Omental fat pad (tissue), 4 donors: ENCODE data around the gene LDLRAD3. TPM values are rescaled to one million over a fixed set of nuclear protein-coding genes. Genes with fewer than 3 reads are reported as not detected.

Experiments
- ATAC-seq: fragments of 150-250 bp; one replicate; pipeline ENCODE4 v1.9.1; 2016; ENCODE audit warnings: mild to moderate bottlenecking, moderate library complexity; ENCODE audit not compliant: low FRiP score
- DNase-seq: peaks from one replicate; pipeline ENCODE4 v3.0.0-alpha.2; 2019; ENCODE audit warnings: low spot score
- total RNA-seq, 4 donors: library from RNA; depleted of rRNA; stranded (reverse); fragments of >200 nt; gene quantifications; one replicate each; pipeline ENCODE4 v1.1.0, GENCODE V29; 2016
- TF ChIP-seq, protein P1 (sequence below), 3 donors: fragments of 450-650 bp; IDR thresholded peaks; one replicate each; pipeline ENCODE4 v1.5.1; 2016 to 2017; ENCODE audit warnings: antibody characterized with exemption in 3 of 3, mild to moderate bottlenecking in 3 of 3, moderate library complexity in 2 of 3

LDLRAD3 gene
- total RNA-seq, 4 donors from 2014 or later = 15.6 to 70.2 (median 25.7) TPM

DNA sequence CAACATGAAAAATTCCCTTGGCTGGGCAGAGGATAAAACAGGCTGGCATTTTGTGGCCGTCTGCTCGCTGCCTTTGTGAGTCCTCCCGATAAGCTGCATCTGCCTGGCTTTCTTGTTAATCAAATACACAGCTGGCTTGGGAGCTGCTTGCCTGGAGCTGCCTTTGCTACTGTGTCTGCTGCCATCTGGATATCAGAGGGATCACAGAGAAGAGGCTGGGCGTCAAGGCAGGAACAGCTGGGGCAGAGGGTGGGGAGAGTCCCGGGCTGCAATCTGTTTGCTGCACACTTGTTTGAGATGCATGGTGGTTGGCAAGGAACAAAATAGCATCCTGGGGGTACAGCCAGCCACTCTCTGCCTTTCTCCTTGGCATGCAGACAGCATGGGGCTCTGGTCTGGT lies 309.4 kb downstream of the LDLRAD3 start:
- DNase-seq (no peak), ATAC-seq (no peak)
- TF ChIP-seq, protein P1, sequence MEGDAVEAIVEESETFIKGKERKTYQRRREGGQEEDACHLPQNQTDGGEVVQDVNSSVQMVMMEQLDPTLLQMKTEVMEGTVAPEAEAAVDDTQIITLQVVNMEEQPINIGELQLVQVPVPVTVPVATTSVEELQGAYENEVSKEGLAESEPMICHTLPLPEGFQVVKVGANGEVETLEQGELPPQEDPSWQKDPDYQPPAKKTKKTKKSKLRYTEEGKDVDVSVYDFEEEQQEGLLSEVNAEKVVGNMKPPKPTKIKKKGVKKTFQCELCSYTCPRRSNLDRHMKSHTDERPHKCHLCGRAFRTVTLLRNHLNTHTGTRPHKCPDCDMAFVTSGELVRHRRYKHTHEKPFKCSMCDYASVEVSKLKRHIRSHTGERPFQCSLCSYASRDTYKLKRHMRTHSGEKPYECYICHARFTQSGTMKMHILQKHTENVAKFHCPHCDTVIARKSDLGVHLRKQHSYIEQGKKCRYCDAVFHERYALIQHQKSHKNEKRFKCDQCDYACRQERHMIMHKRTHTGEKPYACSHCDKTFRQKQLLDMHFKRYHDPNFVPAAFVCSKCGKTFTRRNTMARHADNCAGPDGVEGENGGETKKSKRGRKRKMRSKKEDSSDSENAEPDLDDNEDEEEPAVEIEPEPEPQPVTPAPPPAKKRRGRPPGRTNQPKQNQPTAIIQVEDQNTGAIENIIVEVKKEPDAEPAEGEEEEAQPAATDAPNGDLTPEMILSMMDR (IDR thresholded peaks at IDR 0.05) = no peak

DNA sequence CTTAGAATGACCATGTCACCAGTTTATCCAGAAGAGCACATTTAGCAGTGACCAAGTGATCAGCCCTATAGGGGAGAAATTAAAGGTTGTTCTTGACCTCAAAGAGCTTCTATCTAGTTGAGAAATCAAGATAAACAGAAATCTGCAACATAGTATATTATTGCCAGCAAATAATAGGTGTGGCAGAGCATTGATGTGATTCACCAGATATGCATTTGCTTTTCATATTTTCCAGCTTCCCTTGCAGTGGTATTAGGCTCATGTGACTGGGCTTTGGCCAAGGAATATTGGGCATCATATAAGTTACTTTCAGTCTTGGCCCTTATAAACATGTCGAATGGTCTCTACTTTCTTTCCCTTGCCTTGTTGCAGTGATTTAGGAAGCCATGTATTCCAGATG lies 310.9 kb downstream of the LDLRAD3 start:
- ATAC-seq = no peak
- TF ChIP-seq, protein P1 (IDR thresholded peaks at IDR 0.05) = no peak

DNA sequence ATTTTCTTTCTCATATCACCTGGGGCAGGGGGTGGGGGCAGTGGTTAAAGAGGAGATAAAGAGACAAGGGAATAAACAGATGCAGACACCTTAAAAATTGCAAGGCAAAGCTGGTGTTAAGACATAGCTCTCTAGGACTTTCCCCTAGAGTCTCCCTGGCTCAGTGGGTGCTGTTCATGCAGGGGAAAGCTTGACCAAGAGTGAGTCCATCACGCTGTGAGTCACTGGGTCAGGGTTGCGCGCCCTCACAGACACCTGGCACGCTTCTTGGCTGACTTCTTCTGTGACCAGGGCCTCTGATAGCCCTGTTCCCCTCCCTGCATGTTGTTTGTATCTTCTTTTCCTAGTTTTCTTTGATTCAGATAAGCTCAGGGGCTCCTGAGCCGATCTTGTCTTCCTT lies 313.5 kb downstream of the LDLRAD3 start:
- TF ChIP-seq, protein P1 (IDR thresholded peaks at IDR 0.05) = no peak
- ATAC-seq (peak; percentile 88), DNase-seq (no peak)

More for the DNA sequence above, 310.9 kb downstream of the LDLRAD3 start:
- DNase-seq = no peak

DNA sequence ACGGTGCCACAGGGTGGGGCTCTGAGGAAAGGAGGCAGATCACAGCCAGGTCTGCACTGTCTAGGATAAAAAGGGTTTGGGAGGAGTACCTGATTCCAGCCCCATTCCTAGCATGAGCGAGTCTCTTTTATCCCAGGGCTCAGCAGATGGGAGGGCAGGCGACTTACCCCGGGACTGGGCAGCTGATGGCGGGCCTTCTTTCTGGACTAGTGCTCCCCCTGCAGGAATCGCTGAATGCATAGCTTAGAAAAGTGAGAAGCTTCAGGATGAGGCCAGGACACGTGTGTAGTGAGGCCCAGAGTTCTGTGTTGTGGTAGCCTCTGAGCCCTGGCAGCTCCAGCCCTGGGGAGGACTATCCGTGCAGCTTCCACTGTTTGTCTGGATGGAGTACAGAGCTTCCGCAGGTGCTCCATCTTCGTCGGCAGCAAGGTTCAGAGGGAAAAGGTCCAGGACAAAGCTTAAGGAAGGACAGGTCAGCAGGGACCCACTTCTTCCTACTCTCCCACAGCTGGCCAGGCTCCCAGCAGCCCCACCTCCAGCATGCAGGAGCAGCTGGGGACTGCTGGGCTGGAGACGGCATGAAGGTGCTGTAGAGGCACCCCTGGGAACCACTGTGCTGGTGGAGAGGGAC lies 315.0 kb downstream of the LDLRAD3 start:
- peak; percentile 45 for ATAC-seq

DNA sequence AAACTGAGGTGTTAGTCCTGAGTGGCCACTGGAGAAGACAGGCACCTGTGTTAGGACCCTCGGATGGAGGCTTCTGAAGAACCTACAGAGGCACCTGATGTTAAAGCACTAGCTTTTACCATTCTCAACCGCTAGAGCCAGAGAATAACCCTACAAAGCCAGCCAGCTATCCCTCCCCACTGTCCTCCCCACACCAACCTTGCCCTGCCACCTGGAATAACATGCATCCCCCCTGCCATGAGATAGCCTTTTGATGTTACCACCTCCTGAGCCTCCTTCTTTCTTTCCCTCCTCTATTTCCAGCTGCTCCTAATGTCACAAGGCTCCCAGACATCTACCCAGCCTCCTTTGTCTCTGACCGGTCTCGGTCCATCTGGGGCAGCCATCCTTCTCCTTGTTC lies 317.2 kb downstream of the LDLRAD3 start:
- TF ChIP-seq, protein P1 (IDR thresholded peaks at IDR 0.05) = no peak
- no peak for DNase-seq
- ATAC-seq = no peak

More for the DNA sequence above, 315.0 kb downstream of the LDLRAD3 start:
- DNase-seq = no peak
- TF ChIP-seq, protein P1 (IDR thresholded peaks at IDR 0.05) = no peak

DNA sequence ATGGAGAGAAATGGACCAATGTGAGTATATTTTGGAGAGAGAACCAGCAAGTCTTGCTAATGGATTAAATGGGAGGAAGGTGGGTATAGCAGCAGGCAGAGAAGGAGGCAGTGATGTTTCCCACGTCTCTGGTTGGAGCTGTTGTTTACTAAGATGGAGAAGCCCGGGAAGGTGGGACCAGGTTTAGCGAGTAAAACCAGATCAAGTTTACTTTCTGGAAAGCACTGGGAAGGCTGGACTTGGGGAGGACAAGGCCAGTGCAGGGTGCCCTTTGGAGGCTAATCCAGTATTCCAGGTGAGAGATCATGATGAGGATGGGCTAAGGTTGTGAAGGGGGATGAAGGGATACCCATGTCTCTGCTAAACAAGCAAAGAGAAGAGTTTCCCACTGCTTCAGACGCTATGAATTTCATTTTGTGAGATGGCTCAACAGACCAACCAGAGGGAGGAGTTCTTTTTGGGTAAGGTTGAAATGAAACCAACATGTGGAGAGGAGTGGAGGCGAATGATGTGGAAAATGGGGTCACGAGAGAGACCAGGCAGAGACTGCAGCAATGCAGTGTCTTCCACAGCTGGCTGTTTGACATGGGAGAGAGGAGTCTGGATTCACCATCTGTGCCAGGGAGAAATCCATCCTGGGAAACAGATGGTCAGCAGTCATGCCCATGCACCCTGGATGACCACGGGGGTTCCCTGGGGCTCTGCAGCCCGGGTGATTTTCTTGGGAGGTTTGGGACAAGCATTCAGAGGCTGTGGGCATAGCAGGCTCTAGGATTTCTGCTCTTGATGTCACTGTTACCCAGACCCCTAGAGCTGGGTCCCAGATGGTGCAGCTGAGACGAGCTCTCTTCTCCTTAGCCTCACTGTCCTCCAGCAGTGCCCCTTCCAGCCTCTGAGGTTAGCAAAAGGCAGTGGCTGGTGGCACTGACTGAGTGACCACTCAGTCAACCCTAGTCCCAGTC lies 320.4 kb downstream of the LDLRAD3 start:
- no peak for ATAC-seq
- DNase-seq = no peak
- TF ChIP-seq, protein P1 (IDR thresholded peaks at IDR 0.05) = no peak
